ENCODE data around the gene ENTPD3. TPM values are rescaled to one million over a fixed set of nuclear protein-coding genes. Genes with fewer than 3 reads are reported as not detected.

Gene ENTPD3
- polyA plus RNA-seq, 1 donor (not counting 4 experiments of a cell fraction or from before 2014, with no cell fraction given), result 12.9 TPM

DNA sequence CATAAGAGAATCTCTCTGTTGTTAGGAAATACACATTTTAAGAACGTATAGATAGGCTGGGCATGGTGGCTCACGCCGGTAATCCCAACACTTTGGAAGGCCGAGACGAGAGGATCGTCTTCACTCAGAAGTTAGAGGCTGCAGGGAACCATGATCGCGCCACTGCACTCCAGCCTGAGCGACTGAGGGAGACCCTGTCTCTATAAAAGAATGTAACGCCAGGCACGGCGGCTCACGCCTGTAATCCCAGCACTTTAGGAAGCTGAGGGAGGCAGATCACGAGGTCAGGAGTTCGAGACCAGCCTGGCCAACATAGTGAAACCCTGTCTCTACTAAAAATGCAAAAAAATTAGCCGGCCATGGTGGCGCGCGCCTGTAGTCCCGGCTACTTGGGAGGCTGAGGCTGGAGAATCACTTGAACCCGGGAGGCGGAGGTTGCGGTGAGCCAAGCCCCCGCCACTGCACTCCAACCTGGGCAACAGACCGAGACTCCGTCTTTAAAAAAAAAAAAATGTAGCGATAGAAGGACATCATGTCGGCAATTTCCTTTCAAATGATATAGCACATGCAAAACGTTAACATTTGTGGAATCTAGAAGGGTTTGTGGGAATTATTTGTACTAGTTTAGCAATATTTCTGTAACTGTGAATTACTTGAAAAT, 69.4 kb downstream of the ENTPD3 start:
- no peaks in the 10 kb centered on the region for H3K27me3 ChIP-seq (ENCODE audit: control insufficient read depth, extremely low read depth, insufficient read depth, low read length)
- FAIRE-seq, result no peak
- peak overlapping the region; percentile 95 for H3K27ac ChIP-seq (ENCODE audit: control insufficient read depth, insufficient read depth, low read length)
- no peaks in the 10 kb centered on the region for H3K9me3 ChIP-seq (ENCODE audit: control insufficient read depth, low read depth, low read length)
- peaks cover 32% of the 10 kb centered on the region for H3K79me2 ChIP-seq (ENCODE audit: control insufficient read depth, insufficient read depth, low read length)
- H3K36me3 ChIP-seq (ENCODE audit: control insufficient read depth in 2 of 2, extremely low read depth in 1 of 2, insufficient read depth in 2 of 2, low read length in 2 of 2), result peaks cover 20 to 22% of the 10 kb centered on the region in 2 experiments
- TF ChIP-seq, protein P1, sequence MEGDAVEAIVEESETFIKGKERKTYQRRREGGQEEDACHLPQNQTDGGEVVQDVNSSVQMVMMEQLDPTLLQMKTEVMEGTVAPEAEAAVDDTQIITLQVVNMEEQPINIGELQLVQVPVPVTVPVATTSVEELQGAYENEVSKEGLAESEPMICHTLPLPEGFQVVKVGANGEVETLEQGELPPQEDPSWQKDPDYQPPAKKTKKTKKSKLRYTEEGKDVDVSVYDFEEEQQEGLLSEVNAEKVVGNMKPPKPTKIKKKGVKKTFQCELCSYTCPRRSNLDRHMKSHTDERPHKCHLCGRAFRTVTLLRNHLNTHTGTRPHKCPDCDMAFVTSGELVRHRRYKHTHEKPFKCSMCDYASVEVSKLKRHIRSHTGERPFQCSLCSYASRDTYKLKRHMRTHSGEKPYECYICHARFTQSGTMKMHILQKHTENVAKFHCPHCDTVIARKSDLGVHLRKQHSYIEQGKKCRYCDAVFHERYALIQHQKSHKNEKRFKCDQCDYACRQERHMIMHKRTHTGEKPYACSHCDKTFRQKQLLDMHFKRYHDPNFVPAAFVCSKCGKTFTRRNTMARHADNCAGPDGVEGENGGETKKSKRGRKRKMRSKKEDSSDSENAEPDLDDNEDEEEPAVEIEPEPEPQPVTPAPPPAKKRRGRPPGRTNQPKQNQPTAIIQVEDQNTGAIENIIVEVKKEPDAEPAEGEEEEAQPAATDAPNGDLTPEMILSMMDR (optimal IDR thresholded peaks at IDR 0.05 in 1 of 3, IDR thresholded peaks at IDR 0.05 in 1 of 3, conservative IDR thresholded peaks at IDR 0.05 in 1 of 3; ENCODE audit: extremely low read depth in 1 of 3, insufficient read depth in 2 of 3, low read length in 3 of 3), result no peak
- TF ChIP-seq EZH2 (IDR thresholded peaks at IDR 0.05; ENCODE audit: low read length), result no peak
- dilution Hi-C loops (cut with MboI; ENCODE audit: extremely low pct_ligation_motif_present, low sequenced_read_pairs), result no loop called here
- peaks cover 16% of the 10 kb centered on the region for H4K20me1 ChIP-seq (ENCODE audit: control insufficient read depth, extremely low read depth, insufficient read depth, low read length)
- peaks cover 22% of the 10 kb centered on the region for H3K4me1 ChIP-seq (ENCODE audit: control insufficient read depth, extremely low read depth, insufficient read depth, low read length)
- H3K9me1 ChIP-seq (ENCODE audit: control insufficient read depth, extremely low read depth, insufficient read depth, low read length), result no peaks in the 10 kb centered on the region
- peak overlapping the region; percentile 97 for H2AFZ ChIP-seq (ENCODE audit: control insufficient read depth, low read length)
- no peak for DNase-seq (ENCODE audit: low read depth, low spot score)
- peak overlapping the region; percentile 99 for H3K9ac ChIP-seq (ENCODE audit: control insufficient read depth, extremely low read depth, insufficient read depth, low read length)
- peak overlapping the region; percentile 73 for H3K4me2 ChIP-seq (ENCODE audit: control insufficient read depth, extremely low read depth, insufficient read depth, low read depth, low read length)
- H3K4me3 ChIP-seq (ENCODE audit: control insufficient read depth in 2 of 3, extremely low read depth in 1 of 3, insufficient read depth in 2 of 3, low read depth in 1 of 3, low read length in 3 of 3), result peak overlapping the region; percentile 59 to 95 (median 92)

DNA sequence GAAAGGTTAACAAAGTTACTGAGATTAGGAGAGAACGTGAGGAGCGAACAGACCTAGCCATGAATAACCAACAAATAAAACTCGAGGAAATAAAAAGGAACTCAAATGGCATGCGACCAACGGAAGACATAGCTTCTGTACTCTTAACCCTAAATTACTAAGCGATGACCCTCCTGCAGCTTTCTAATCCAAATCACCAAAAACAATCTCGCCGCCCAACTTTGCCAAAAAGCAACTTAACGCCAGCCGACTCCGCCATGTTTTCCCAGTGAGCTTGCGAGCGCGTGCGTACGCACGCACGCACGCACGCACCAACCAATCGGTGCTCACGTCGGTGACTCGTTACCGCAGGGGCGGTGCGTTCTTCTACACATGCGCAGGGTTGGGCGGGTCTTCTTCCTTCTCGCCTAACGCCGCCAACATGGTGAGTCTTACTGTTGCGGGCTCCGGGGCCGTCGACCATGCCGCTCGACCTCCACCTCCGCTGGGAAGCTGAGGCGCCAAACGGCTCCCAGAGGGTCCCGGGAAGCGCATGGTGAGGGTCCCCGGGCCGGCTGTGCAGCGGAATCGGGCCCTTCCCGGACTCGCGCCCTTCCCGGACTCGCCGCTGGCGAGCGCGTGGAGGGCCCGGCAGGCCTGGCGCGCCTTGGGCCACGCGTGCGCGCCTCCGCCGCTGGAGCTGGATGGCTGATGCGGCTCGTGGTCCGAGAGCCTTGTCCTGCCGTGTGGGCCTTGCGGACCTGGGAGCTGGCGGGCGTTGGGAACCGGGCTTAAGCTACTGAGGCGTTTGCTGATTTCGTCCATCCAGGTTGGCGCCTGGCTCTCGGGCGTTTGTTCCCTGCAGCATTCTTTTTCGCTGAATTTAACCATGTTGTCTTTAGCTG, 70.2 kb downstream of the ENTPD3 start, which contains the start of gene RPL14:
TSS of gene RPL14 (plus strand) at position 400 of the 884 bp plus-strand sequence. CDS start at position 533, 133 bp downstream.
- Histone ChIP-seq H3K9ac (ENCODE audit: control insufficient read depth, extremely low read depth, insufficient read depth, low read length) (peak within 1 kb of the TSS; percentile 99), H3K27ac (ENCODE audit: control insufficient read depth, insufficient read depth, low read length) (peak within 1 kb of the TSS; percentile 95), H4K20me1 (ENCODE audit: control insufficient read depth, extremely low read depth, insufficient read depth, low read length) (peaks cover 16% of the 10 kb centered on the region), H3K4me1 (ENCODE audit: control insufficient read depth, extremely low read depth, insufficient read depth, low read length) (peaks cover 18% of the 10 kb centered on the region), H2AFZ (ENCODE audit: control insufficient read depth, low read length) (peak within 1 kb of the TSS; percentile 97), H3K4me3 (ENCODE audit: control insufficient read depth in 2 of 3, extremely low read depth in 1 of 3, insufficient read depth in 2 of 3, low read depth in 1 of 3, low read length in 3 of 3) (peak within 1 kb of the TSS; percentile 59 to 95 (median 92)), H3K27me3 (ENCODE audit: control insufficient read depth, extremely low read depth, insufficient read depth, low read length) (no peaks in the 10 kb centered on the region), H3K9me3 (ENCODE audit: control insufficient read depth, low read depth, low read length) (no peaks in the 10 kb centered on the region), H3K79me2 (ENCODE audit: control insufficient read depth, insufficient read depth, low read length) (peaks cover 32% of the 10 kb centered on the region), H3K9me1 (ENCODE audit: control insufficient read depth, extremely low read depth, insufficient read depth, low read length) (no peaks in the 10 kb centered on the region), H3K36me3 (ENCODE audit: control insufficient read depth in 2 of 2, extremely low read depth in 1 of 2, insufficient read depth in 2 of 2, low read length in 2 of 2) (peaks cover 20 to 22% of the 10 kb centered on the region in 2 experiments), H3K4me2 (ENCODE audit: control insufficient read depth, extremely low read depth, insufficient read depth, low read depth, low read length) (peak within 1 kb of the TSS; percentile 94)
- DNase-seq (ENCODE audit: low read depth, low spot score) (peak; percentile 85), FAIRE-seq (no peak)
- TF ChIP-seq EZH2 (IDR thresholded peaks at IDR 0.05; ENCODE audit: low read length), result no peak
- TF ChIP-seq, protein P1 (optimal IDR thresholded peaks at IDR 0.05 in 1 of 3, IDR thresholded peaks at IDR 0.05 in 1 of 3, conservative IDR thresholded peaks at IDR 0.05 in 1 of 3; ENCODE audit: extremely low read depth in 1 of 3, insufficient read depth in 2 of 3, low read length in 3 of 3), result no peak
- dilution Hi-C loops (cut with MboI; ENCODE audit: extremely low pct_ligation_motif_present, low sequenced_read_pairs), result no loop called here

Measured in keratinocyte (primary cell).